BJ (cell line): ENCODE results near the gene BICRAL. TPM values are rescaled to one million over a fixed set of nuclear protein-coding genes. Genes with fewer than 3 reads are reported as not detected.

Source experiments
- CTCF ChIA-PET: fragments of 350-600 bp; formaldehyde crosslinking; extraction: SDS; loops from one replicate; lab custom pipeline; 2021; ENCODE audit warnings: antibody characterized with exemption, inconsistent platforms; lab: Yijun Ruan, JAX
- POLR2A ChIA-PET: fragments of 300-600 bp; sonication (Branson Sonifier 250); formaldehyde crosslinking; extraction: SDS; loops from one replicate; lab custom pipeline; 2021; ENCODE audit warnings: antibody characterized with exemption; lab: Charles Lee
- DNase-seq: peaks from one replicate; pipeline ENCODE4 v3.0.0-alpha.2; 2011; ENCODE audit warnings: low read depth
- H3K27me3 ChIP-seq: 2 replicates; pipeline ENCODE4 v1.6.0; 2011; ENCODE audit warnings: low read length; ENCODE audit not compliant: control insufficient read depth, insufficient read depth
- H3K36me3 ChIP-seq: 2 replicates; pipeline ENCODE4 v1.5.1; 2011; ENCODE audit warnings: low read length; ENCODE audit not compliant: control insufficient read depth, insufficient read depth
- H3K4me3 ChIP-seq: 2 replicates; pipeline ENCODE4 v1.5.1; 2011; ENCODE audit warnings: low read depth, mild to moderate bottlenecking, control low read depth, low read length
- polyA plus RNA-seq: library from polyadenylated mRNA; depleted of rRNA; stranded (reverse); fragments of >200 nt; gene quantifications from 2 replicates; pipeline ENCODE4 v1.2.3, GENCODE V29; 2011
- TF ChIP-seq, protein P1 (sequence below): IDR thresholded peaks from 2 replicates; pipeline ENCODE4 v1.5.1; 2011; ENCODE audit warnings: low read depth, mild to moderate bottlenecking, control low read depth, inconsistent platforms, low read length, moderate library complexity; ENCODE audit not compliant: insufficient read depth

Gene BICRAL
- polyA plus RNA-seq, 1 experiment: 7.4 TPM

DNA sequence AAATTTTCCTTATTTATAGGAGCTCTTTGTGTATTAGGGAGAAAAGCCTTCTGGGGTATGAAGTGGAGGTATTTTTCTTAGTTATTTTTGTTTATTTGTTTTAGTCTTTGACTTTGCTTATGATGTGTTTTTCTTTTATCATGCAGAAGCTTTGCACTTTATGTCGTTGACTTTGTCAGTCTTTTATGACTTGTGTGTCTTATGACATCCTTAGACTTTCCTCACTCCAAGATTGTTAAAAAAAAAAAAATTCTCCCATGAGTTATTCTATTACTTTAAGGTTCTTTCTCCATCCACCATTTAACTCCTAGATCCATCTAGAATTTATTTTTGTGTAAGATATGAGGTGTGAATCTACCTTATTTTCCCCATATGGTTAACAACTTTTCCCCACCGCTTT is 36.6 kb downstream of the BICRAL start:
- ChIA-PET POLR2A (no interaction called here), CTCF (interaction anchor here (0.6 to 0.7 kb wide), 3 partner anchors 12 to 285 kb away, joined by 3 to 4 read pairs (median 4); no protein-coding TSS in a partner anchor)
- TF ChIP-seq, protein P1, sequence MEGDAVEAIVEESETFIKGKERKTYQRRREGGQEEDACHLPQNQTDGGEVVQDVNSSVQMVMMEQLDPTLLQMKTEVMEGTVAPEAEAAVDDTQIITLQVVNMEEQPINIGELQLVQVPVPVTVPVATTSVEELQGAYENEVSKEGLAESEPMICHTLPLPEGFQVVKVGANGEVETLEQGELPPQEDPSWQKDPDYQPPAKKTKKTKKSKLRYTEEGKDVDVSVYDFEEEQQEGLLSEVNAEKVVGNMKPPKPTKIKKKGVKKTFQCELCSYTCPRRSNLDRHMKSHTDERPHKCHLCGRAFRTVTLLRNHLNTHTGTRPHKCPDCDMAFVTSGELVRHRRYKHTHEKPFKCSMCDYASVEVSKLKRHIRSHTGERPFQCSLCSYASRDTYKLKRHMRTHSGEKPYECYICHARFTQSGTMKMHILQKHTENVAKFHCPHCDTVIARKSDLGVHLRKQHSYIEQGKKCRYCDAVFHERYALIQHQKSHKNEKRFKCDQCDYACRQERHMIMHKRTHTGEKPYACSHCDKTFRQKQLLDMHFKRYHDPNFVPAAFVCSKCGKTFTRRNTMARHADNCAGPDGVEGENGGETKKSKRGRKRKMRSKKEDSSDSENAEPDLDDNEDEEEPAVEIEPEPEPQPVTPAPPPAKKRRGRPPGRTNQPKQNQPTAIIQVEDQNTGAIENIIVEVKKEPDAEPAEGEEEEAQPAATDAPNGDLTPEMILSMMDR: no peak
- peaks cover 5% of the 10 kb centered on the region for H3K36me3 ChIP-seq
- H3K27me3 ChIP-seq: no peaks in the 10 kb centered on the region
- H3K4me3 ChIP-seq: no peak overlapping the region
- no peak for DNase-seq

DNA sequence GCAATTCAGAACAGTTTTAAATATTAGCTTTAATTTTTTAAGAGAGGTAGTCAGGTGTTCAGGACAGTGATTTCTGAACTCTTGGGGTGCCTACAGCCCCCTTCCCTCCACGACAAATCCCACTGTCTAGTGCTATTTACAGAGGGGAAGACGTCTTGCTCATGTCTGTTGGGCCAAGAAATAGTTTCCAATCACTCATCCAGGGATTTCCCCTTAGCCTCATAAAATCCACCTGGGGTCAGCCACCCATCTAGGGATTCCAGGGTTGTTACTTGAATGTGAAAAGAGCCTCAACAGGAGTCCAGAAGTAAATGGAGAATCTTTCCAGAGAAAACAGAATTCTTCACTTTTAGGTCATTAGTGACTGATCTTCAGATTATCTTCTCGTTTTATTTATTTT is 37.0 kb downstream of the BICRAL start:
- no peak overlapping the region for H3K4me3 ChIP-seq
- CTCF ChIA-PET: interaction anchor here (0.7 to 1.5 kb wide), 4 partner anchors 12 to 285 kb away, joined by 3 to 7 read pairs (median 4); no protein-coding TSS in a partner anchor
- POLR2A ChIA-PET: no interaction called here
- H3K27me3 ChIP-seq: no peaks in the 10 kb centered on the region
- TF ChIP-seq, protein P1: no peak
- H3K36me3 ChIP-seq: peaks cover 5% of the 10 kb centered on the region
- no peak for DNase-seq

DNA sequence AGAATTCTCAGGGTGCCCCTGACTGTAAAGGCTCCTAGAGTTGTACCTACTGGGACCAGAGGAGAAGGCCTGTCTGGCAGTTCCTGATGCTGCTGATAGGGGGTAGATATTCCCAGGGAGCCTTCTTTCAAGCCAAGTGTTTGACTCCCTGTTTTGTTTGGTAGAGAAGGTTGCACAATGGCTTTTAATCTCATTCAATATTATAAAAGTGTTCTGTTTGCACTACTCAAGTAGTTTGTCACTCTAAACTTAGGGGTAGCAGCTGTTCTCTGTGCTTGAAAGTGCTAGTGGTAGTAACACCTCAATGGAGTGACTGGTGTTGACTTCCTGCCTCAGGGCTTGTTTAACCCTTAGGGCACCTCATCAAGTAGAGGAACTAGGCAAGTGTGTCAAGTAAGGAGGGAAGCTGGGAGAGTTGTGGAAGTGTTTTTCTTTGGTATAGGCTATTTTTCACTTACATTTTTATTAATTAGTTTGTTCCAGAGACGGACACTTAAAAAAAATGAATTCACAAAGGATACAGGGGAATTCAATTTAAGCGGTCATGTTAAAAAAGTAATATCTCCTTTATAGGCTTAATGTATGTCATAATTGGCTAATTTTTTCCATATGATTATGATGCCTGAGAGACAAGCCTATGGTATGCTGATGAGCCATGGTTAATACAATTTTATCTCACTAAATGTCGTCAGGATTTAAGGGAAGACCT is 38.1 kb downstream of the BICRAL start:
- no peak for DNase-seq
- no peaks in the 10 kb centered on the region for H3K27me3 ChIP-seq
- ChIA-PET CTCF (interaction anchor here (0.6 to 1.5 kb wide), 3 partner anchors 11 to 94 kb away, joined by 3 to 7 read pairs (median 3); no protein-coding TSS in a partner anchor), POLR2A (interaction anchor here (0.6 kb wide), 1 partner anchor 1433 kb away, joined by 4 read pairs; no protein-coding TSS in a partner anchor)
- H3K4me3 ChIP-seq: no peak overlapping the region
- TF ChIP-seq, protein P1: peak; percentile 34
- peaks cover 5% of the 10 kb centered on the region for H3K36me3 ChIP-seq

DNA sequence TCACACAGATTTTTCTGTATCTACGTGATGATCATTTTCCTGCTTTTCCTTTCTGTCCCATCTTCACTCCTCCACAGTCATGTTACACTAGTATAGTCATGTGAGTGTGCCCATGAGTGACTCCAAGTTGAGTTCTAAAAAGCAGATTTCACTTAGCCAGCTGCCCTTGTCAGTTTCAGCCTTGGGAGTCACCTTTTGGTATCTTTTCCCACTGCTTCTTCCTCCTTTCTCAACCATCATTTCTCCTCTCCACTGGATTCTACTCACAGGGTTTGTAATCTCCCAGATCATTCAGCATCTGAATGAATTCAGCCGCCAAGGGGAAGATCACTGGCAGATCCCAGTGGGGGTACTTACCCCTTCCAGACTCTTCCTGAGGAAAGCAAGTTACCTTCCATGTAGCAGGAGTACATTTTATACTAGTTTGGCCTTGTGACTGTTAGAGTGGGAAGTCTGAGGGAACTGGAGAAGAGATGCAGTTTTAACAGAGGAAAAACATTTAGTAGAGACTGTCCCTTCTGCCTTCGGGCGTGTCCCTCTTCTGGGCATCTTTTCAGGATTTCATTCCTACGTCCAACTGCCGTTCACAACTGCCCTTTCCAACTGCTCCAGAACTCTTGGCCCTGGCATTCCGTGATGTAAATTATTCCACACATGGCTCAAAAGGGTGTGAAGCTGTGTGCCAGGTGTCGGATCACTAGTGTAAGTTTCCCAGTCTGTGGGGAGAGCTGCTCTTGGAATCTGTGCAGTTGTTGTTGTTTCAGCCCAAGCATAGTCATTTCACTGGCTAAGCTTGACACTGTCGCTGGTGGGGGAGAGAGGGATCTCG is 38.9 kb downstream of the BICRAL start:
- no peak overlapping the region for H3K4me3 ChIP-seq
- POLR2A ChIA-PET: interaction anchor here (0.6 kb wide), 1 partner anchor 1432 kb away, joined by 4 read pairs; no protein-coding TSS in a partner anchor
- H3K27me3 ChIP-seq: no peaks in the 10 kb centered on the region
- no peak for DNase-seq
- TF ChIP-seq, protein P1: no peak
- CTCF ChIA-PET: interaction anchor here (0.6 to 1.5 kb wide), 4 partner anchors 10 to 63 kb away, joined by 3 to 7 read pairs (median 4); no protein-coding TSS in a partner anchor
- H3K36me3 ChIP-seq: peaks cover 5% of the 10 kb centered on the region

DNA sequence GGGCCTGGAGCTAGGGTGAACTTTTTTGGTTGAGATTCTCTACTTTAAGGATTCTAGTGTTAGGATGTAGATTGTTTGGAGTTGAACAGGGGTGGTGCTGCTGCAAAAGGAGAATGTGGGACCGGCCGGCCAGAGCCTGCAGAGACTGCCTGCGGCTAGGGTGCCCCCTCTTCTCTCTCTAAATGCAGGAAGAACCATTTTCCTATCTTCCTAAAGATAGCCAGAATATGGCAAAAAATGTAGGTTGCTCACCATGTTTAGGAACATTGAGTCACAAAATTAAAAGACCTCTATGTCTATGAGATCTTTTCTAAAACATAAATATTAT is 39.5 kb downstream of the BICRAL start:
- Histone ChIP-seq H3K27me3 (no peaks in the 10 kb centered on the region), H3K4me3 (no peak overlapping the region), H3K36me3 (peaks cover 5% of the 10 kb centered on the region)
- DNase-seq: no peak
- ChIA-PET POLR2A (no interaction called here), CTCF (interaction anchor here (0.7 to 0.9 kb wide), 2 partner anchors 17 to 63 kb away, joined by 3 to 4 read pairs; no protein-coding TSS in a partner anchor)
- TF ChIP-seq, protein P1: no peak
